NT2/D1 (cell line): ENCODE data around the gene HIP1R.

Experiments used
- SUZ12 ChIP-seq: IDR thresholded peaks from 2 replicates; pipeline ENCODE4 v1.6.1; 2011; ENCODE audit not compliant: insufficient read length, insufficient read depth; ENCODE audit errors: extremely low read depth
- YY1 ChIP-seq: IDR thresholded peaks from 2 replicates; pipeline ENCODE4 v1.6.1; 2011; ENCODE audit not compliant: insufficient read length, insufficient read depth
- ZNF274 ChIP-seq: IDR thresholded peaks from 2 replicates; pipeline ENCODE4 v1.6.1; 2011; ENCODE audit warnings: mild to moderate bottlenecking, low read depth, low read length

GRCh38 chr12:122880155-122880667, 45.0 kb downstream of the HIP1R start:
- TF ChIP-seq YY1 (no peak), ZNF274 (no peak), SUZ12 (no peak)
